ENCODE measurements around the gene LRRN2.

Gene LRRN2

DNA sequence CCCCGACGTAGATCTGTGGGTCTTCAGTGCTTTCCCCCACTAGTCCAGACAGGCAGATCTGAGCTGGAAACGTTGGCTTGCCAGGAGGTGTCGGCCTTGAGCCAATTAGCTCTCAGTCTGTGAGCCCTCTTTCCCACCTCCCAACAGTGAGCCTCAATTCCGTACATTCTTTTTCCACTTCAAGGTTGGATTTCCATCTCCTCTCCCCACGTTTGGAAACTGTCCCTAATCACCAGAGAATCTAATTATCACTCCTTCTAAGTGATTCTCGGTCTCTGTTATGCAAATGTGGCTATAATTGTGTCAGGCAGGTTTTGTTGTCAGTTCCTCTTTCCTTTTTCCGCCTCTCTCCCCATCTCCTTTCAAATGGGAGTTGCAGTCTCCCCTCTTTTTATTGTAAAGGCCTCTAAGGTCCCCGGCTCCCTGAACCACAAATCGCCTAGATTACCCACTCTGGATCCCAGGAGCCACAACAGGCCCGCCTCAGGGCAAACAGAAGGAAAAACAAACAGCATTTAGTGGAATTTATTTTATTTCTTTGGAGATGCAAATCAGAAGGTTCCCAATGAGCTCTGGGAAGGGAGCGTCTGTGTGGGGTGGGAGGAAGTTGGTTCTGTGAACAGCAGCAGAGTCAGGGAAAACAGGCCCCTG lies 29.4 kb upstream of the LRRN2 start:
- no peak for DNase-seq (ENCODE audit: low read depth)
- TF ChIP-seq CTCF (IDR thresholded peaks at IDR 0.05; ENCODE audit: low read depth, low read length) (no peak), MAX (IDR thresholded peaks at IDR 0.05; ENCODE audit: low read depth, low read length) (no peak), MYC (IDR thresholded peaks at IDR 0.05; ENCODE audit: low read depth, low read length) (no peak), POLR2A (IDR thresholded peaks at IDR 0.05; ENCODE audit: extremely low read depth, insufficient read length) (no peak)
- H3K4me3 ChIP-seq (ENCODE audit: low read depth, low read length): no peak overlapping the region

GRCh38 chr1:204714194-204714860 lies 28.8 kb upstream of the LRRN2 start:
- H3K4me3 ChIP-seq (ENCODE audit: low read depth, low read length): no peak overlapping the region
- no peak for TF ChIP-seq MYC (IDR thresholded peaks at IDR 0.05; ENCODE audit: low read depth, low read length)
- no peak for TF ChIP-seq POLR2A (IDR thresholded peaks at IDR 0.05; ENCODE audit: extremely low read depth, insufficient read length)
- TF ChIP-seq MAX (IDR thresholded peaks at IDR 0.05; ENCODE audit: low read depth, low read length): no peak
- no peak for TF ChIP-seq CTCF (IDR thresholded peaks at IDR 0.05; ENCODE audit: low read depth, low read length)
- no peak for DNase-seq (ENCODE audit: low read depth)

- no peak for TF ChIP-seq MAX (IDR thresholded peaks at IDR 0.05; ENCODE audit: low read depth, low read length)
- no peak for DNase-seq (ENCODE audit: low read depth)
- no peak overlapping the region for H3K4me3 ChIP-seq (ENCODE audit: low read depth, low read length)
These were observed 28.0 kb upstream of the LRRN2 start for GRCh38 chr1:204713541-204713940.

DNA sequence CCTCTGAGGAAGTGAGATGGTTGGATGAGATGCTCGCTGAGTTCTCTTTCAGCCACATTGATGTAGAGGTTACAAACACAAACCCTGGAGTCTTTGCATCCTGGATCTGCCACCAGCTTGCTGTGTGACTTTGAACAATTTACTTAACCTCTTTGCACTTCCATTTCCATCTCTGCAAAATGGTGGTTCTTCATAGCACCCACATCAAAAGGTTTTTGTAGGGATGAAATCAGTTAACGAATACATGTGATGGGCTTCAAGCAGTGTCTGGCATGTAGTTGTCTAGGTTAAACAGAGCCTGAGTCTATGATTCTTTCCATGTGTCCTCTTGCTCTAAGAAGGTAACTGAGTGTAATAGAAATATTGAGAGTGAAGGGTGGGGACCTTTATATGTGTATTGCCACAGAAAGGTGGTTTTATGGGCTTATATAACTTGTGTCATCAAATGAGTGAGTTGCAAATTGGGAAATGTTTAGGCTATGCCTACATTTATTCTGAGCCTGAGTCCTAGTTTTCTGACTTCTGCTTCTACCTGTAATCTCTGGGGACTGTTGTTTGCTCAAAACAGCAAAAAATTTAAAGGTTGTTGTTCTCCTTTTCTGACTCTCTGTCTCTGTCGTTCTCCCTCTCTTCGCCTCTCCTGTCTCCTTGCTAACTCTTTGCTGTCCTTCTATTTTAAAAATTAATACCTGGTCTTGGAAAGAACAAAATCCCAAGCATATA lies 27.3 kb upstream of the LRRN2 start:
- H3K4me3 ChIP-seq (ENCODE audit: low read depth, low read length): no peak overlapping the region
- TF ChIP-seq POLR2A (IDR thresholded peaks at IDR 0.05; ENCODE audit: extremely low read depth, insufficient read length) (no peak), CTCF (IDR thresholded peaks at IDR 0.05; ENCODE audit: low read depth, low read length) (no peak), MYC (IDR thresholded peaks at IDR 0.05; ENCODE audit: low read depth, low read length) (no peak), MAX (IDR thresholded peaks at IDR 0.05; ENCODE audit: low read depth, low read length) (no peak)
- no peak for DNase-seq (ENCODE audit: low read depth)

DNA sequence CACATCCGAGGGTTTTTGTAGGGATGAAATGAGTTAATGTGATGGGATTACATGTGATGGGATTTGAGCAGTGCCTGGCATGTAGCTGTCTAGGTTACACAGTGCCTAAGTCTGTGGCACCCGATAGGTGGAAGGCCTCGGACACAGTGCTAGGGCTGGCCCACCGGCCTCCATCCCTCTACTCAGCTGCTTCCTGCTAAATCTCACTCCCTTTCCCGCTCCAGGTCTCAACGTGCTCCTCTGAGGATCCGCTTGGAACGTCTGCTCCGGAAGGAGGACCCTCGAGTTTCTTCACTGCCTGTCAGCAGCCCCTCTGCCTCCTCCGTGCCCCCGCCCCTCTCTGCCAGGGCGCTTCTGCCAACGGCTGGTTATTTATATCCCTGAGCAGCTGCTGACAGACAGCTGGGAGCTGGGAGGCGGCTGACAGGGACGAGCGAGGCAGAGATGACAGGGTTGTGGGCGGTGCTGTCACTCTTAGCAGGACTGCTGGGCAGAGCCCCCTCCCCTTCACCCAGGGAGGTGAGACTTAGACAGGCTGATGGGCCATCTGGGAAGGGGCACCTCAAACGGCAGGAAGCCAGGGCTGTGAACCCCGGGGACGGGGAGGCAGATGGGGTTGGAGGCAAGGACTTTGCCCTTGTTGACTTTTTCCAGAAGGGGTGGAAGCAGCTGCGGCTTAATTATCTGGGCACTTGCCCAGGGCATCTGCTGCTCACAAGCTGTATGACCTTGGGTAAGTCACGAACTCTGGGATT lies 26.6 kb upstream of the LRRN2 start:
- no peak overlapping the region for H3K4me3 ChIP-seq (ENCODE audit: low read depth, low read length)
- TF ChIP-seq MAX (IDR thresholded peaks at IDR 0.05; ENCODE audit: low read depth, low read length) (no peak), CTCF (IDR thresholded peaks at IDR 0.05; ENCODE audit: low read depth, low read length) (no peak), MYC (IDR thresholded peaks at IDR 0.05; ENCODE audit: low read depth, low read length) (no peak), POLR2A (IDR thresholded peaks at IDR 0.05; ENCODE audit: extremely low read depth, insufficient read length) (no peak)
- no peak for DNase-seq (ENCODE audit: low read depth)
